T-helper 2 cell treated with Interferon-gamma antibody and Interleukin-4, amounts not matched to agents 5 μg/mL and 100 μg/mL, for 36 hours (primary cell): ENCODE data around the gene MAN2B1.
"Not testable (repeated sequence)": the region's sequence is repeated elsewhere in the genome, so short reads cannot be mapped to it uniquely, and the experiment has no call there.

ENCODE experiments used
- DNase-seq: peaks from one replicate; pipeline ENCODE4 v3.0.0; 2021; ENCODE audit warnings: low spot score
- H3K27ac Mint-ChIP-seq: one replicate; pipeline ENCODE4 v1.8.0; 2021; ENCODE audit warnings: mild to moderate bottlenecking, mixed read lengths
- H3K27me3 Mint-ChIP-seq: one replicate; pipeline ENCODE4 v1.8.0; 2021; ENCODE audit warnings: low read depth, mixed read lengths
- H3K36me3 Mint-ChIP-seq: one replicate; pipeline ENCODE4 v1.8.0; 2021; ENCODE audit warnings: low read depth, mixed read lengths
- H3K4me1 Mint-ChIP-seq: one replicate; pipeline ENCODE4 v1.8.0; 2021; ENCODE audit warnings: low read depth, mixed read lengths
- H3K4me3 Mint-ChIP-seq: one replicate; pipeline ENCODE4 v1.8.0; 2022; ENCODE audit warnings: mild to moderate bottlenecking, moderate library complexity, mixed read lengths
- H3K9me3 Mint-ChIP-seq: one replicate; pipeline ENCODE4 v1.8.0; 2021; ENCODE audit warnings: mixed read lengths

The MAN2B1 gene

DNA sequence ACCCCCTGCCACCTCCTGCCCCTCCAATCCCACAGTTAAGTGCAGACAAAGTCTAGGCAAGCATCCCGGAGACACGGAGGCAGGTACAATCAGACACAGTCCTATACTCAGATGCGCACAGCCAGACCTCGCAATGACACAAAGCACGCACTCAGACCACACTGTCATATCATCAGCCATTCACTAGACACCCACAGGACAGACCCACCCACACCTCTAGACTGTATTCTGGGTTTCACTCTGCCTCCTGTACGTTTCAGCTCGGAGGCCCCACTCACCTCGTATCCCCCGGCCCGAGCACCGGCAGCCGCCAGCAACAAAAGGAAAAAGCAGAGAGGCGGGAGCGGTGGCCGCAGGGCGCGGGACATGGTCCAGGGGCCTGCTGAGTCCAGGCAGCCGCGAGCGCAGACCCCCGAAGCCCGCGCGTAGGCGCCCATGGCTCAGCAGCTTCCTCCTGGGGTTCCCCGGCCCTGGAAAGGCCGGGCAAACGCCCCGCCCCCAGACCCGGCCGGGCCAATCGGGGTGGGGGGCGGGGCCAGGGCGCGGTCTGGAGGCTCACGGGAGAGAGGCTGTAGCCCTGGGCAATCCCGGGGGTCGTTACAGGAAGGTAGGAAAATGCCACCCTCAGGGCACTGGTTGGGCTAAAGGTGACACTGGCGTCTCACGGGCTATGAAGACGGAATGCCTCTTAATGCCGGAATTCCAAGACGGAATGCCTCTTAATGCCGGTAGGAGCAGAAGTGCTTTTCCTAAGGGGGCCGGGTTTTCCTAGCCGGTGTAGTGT lies at the start of gene MAN2B1, which contains the start of gene WDR83:
TSS of gene MAN2B1 (minus strand) at position 478 of the 784 bp plus-strand sequence. CDS start at position 437, 41 bp downstream.
TSS of gene WDR83 (plus strand) at position 543 of the 784 bp plus-strand sequence. CDS start 2,984 bp downstream, outside the sequence.
- Mint-ChIP-seq H3K36me3 (peaks cover 28% of the 10 kb centered on the region), H3K27ac (peak within 1 kb of the TSS; percentile 83), H3K9me3 (no peaks in the 10 kb centered on the region), H3K4me1 (peaks cover 46% of the 10 kb centered on the region), H3K4me3 (peak within 1 kb of the TSS; percentile 99), H3K27me3 (no peaks in the 10 kb centered on the region)
- peak; percentile 84 for DNase-seq

DNA sequence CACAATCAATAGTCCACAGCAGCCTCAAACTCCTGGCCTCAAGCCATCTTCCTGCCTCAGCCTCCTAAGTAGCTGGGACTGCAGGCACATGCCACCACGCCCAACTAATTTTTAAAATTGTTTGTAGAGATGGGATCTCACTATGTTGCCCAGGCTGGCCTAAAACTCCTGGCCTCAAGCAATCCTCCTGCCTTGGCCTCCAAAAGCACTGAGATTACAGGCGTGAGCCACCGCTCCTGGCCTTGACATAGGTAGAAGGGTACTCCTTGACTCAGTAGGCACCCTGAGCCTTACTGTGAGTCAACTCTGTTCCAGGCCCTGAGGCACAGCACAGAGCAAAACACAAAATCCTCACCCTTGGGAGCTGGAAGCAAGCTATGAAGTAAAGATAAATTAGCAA lies 49.4 kb upstream of the MAN2B1 start:
- no peak for DNase-seq
- H3K27ac Mint-ChIP-seq, result no peak overlapping the region
- no peaks in the 10 kb centered on the region for H3K27me3 Mint-ChIP-seq
- no peaks in the 10 kb centered on the region for H3K9me3 Mint-ChIP-seq
- H3K4me1 Mint-ChIP-seq, result peaks cover 3% of the 10 kb centered on the region
- peaks cover 35% of the 10 kb centered on the region for H3K36me3 Mint-ChIP-seq
- H3K4me3 Mint-ChIP-seq, result no peak overlapping the region

DNA sequence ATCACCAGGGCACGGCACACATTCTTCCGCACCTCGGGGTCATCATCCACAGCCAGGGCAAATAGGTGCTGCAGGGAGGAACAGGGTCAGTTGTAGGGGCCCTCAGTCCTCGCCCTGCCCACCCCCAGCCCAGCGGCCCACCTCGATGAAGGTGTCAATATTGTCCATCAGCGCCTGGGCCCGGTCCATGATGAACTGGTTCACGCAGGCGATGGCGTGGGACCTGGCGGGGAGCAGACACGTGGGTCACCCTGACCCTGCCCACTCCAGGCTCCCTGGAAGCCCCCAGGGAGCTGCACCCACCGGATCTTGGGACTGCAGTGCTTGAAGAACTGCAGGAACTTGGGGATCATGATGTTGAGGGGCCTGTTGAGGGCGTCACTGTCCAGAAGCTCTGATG lies 48.6 kb upstream of the MAN2B1 start:
- DNase-seq, result no peak
- no peaks in the 10 kb centered on the region for H3K27me3 Mint-ChIP-seq
- no peak overlapping the region for H3K4me3 Mint-ChIP-seq
- H3K36me3 Mint-ChIP-seq, result peaks cover 35% of the 10 kb centered on the region
- no peaks in the 10 kb centered on the region for H3K9me3 Mint-ChIP-seq
- H3K4me1 Mint-ChIP-seq, result no peaks in the 10 kb centered on the region
- H3K27ac Mint-ChIP-seq, result no peak overlapping the region

DNA sequence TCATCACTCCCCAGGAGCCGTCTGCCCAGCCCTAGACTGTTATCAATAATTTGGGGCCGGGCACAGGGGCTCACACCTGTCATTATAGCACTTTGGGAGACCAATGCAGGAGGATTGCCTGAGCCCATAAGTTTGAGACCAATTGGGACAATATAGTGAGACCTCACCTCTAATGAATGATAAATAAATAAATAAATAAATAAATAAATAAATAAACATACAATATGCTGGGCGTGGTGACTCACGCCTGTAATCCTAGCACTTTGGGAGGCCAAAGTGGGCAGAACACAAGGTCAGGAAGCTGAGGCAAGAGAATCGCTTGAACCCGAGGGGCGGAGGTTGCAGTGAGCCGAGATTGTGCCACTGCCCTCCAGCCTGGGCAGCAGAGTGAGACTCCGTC lies 46.8 kb upstream of the MAN2B1 start:
- not testable (repeated sequence) for H3K9me3 Mint-ChIP-seq, H3K27ac Mint-ChIP-seq, H3K27me3 Mint-ChIP-seq, H3K4me3 Mint-ChIP-seq, DNase-seq, H3K4me1 Mint-ChIP-seq
- peaks cover 32% of the 10 kb centered on the region for H3K36me3 Mint-ChIP-seq

DNA sequence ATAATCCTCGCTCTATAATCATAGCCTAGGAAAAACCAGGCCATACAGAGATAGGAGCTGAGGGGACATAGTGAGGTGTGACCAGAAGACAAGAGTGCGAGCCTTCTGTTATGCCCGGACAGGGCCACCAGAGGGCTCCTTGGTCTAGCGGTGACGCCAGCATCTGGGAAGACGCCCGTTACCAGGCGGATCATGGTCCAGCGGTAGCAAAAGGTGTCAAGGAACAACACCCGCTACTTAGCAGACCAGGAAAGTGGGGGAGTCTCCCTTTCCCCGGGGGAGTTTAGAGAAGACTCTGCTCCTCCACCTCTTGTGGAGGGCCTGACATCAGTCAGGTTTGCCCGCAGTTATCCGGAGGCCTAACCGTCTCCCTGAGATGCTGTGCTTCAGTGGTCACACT lies 45.5 kb upstream of the MAN2B1 start:
- H3K9me3 Mint-ChIP-seq, result not testable (repeated sequence)

DNA sequence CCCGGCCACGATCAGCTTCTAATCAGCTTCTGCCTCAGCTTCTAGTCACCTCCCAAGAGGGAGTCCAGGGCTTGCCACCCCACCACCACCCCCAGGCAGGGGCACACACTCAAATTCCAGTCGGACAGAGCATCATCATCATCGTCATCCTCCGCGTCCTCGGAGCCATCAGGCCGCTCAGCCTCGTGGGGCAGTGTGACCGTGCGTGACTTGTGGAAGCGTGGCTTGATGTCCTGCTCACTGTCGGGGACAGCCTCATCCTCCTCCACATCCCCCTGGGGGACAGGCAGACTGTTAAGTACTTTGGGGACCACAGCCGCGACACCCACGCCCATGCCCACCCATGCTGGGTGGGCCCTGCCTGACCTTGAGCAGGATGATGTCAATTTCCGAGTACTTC lies 44.6 kb upstream of the MAN2B1 start:
- H3K27ac Mint-ChIP-seq, result no peak overlapping the region
- no peaks in the 10 kb centered on the region for H3K4me1 Mint-ChIP-seq
- no peaks in the 10 kb centered on the region for H3K9me3 Mint-ChIP-seq
- H3K36me3 Mint-ChIP-seq, result peaks cover 37% of the 10 kb centered on the region
- H3K4me3 Mint-ChIP-seq, result no peak overlapping the region
- no peaks in the 10 kb centered on the region for H3K27me3 Mint-ChIP-seq
- DNase-seq, result no peak

More for the DNA sequence above, 45.5 kb upstream of the MAN2B1 start:
- H3K27me3 Mint-ChIP-seq, H3K27ac Mint-ChIP-seq, H3K4me1 Mint-ChIP-seq, H3K4me3 Mint-ChIP-seq, DNase-seq: not testable (repeated sequence)
- peaks cover 34% of the 10 kb centered on the region for H3K36me3 Mint-ChIP-seq

DNA sequence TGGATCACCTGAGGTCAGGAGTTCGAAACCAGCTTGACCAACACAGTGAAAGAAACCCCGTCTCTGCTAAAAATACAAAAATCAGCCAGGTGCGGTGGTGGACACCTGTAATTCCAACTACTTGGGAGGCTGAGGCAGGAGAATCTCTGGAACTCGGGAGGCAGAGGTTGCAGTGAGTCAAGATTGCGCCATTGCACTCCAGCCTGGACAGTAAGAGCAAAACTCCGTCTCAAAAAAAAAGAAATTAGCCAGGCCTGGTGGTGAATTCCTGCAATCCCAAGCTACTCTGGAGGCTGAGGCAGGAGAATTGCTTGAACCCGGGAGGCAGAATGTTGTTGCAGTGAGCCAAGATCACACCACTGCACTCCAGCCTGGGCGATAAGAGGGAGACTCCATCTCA lies 42.1 kb upstream of the MAN2B1 start:
- no peaks in the 10 kb centered on the region for H3K27me3 Mint-ChIP-seq
- H3K36me3 Mint-ChIP-seq, result peaks cover 43% of the 10 kb centered on the region
- no peaks in the 10 kb centered on the region for H3K4me1 Mint-ChIP-seq
- no peaks in the 10 kb centered on the region for H3K9me3 Mint-ChIP-seq
- DNase-seq, result no peak
- H3K27ac Mint-ChIP-seq, result no peak overlapping the region
- H3K4me3 Mint-ChIP-seq, result no peak overlapping the region

DNA sequence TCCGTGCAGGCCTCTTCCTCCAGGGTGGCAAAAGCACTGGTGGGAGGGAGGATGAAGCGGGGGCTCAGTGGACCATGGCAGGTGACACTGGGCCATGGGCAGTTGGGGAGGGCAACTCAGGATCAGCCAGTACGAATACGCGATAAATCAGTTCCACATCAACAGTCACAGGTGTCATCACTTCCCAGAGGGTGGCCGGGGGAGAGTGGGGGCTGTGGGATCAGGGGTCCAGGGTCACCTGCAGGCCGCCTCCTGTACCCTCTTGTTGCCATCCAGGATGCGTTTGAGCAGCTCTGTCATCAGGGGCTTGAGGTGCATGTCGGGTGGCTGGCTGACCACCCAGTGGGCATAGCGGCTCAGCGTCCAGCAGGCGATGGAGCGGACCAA lies 39.8 kb upstream of the MAN2B1 start:
- H3K36me3 Mint-ChIP-seq, result peaks cover 46% of the 10 kb centered on the region
- no peak for DNase-seq
- no peaks in the 10 kb centered on the region for H3K27me3 Mint-ChIP-seq
- H3K4me3 Mint-ChIP-seq, result no peak overlapping the region
- H3K9me3 Mint-ChIP-seq, result no peaks in the 10 kb centered on the region
- no peak overlapping the region for H3K27ac Mint-ChIP-seq
- no peaks in the 10 kb centered on the region for H3K4me1 Mint-ChIP-seq

DNA sequence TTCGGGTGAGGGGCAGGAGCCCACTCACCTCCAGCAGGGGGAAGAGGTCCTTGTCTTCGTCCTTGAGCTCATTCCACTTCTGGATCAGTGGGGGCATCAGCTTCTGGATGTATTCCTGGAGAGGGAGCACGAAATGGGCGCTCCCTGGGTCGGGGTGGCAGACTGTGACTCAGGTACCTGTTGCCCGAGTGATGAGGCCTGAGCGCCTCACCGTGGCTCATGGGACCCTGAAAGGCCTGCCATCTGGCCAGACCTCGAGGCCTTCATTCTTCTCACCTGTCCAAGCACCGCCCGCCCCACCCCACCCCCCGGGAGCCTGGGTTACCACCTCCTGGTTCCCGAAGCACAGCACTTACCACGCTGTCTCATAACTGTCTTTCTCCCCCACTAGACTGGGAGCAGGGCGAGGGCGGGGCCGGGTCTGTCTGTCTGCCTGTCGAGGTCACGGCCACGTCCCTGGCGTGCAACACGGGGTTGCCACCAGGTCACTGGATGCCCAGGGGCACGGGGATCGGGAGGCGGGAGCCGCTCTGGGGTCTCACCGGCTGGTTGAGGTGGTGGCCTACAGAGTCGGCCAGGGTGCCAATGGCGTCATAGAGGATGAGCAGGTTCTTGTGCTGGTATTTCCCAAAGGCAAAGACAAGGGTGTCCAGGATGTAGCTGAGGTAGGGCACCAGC lies 39.3 kb upstream of the MAN2B1 start:
- no peak overlapping the region for H3K4me3 Mint-ChIP-seq
- H3K36me3 Mint-ChIP-seq, result peaks cover 47% of the 10 kb centered on the region
- H3K27me3 Mint-ChIP-seq, result no peaks in the 10 kb centered on the region
- H3K9me3 Mint-ChIP-seq, result no peaks in the 10 kb centered on the region
- no peaks in the 10 kb centered on the region for H3K4me1 Mint-ChIP-seq
- no peak for DNase-seq
- no peak overlapping the region for H3K27ac Mint-ChIP-seq

DNA sequence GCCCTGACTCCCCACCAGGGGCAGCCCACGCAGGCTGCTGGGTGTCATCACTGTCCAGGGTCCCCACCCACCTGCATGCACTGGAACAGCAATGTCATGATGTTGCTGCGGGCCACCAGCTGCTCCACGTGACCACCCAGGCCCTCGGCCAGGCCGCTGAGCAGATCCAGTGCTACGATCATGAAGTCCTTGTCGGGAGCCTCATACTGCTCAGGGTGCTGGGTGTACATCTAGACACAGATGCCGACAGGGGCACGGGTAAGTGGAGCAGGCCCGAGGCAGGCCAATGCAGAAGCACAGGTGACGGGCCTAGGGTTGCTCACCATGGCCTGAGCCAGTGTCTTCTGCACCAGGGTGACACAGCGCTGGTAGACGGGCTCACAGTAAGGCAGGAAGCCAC lies 38.6 kb upstream of the MAN2B1 start:
- Mint-ChIP-seq H3K27me3 (no peaks in the 10 kb centered on the region), H3K9me3 (no peaks in the 10 kb centered on the region), H3K36me3 (peaks cover 48% of the 10 kb centered on the region), H3K4me3 (no peak overlapping the region), H3K27ac (no peak overlapping the region), H3K4me1 (no peaks in the 10 kb centered on the region)
- DNase-seq, result no peak

DNA sequence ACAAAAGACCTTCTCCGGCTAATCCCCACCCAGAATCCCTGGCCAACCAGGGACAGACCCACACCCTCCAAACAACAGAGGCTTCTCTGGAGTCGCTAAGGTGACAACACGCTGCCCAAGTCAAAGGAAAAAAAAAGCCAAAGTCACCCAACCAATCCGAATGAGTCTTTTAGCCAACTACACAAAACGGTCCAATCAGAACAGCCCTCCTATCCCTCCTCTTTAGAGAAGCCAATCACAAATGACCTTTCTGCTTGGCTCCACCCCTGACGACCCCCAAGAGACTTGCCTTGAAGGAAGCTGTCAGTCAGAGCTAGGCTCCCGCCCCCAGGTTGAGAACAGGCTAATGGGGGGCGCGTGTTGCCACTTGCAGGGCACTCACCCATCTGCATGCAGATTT lies 36.5 kb upstream of the MAN2B1 start:
- DNase-seq, result no peak
- no peaks in the 10 kb centered on the region for H3K9me3 Mint-ChIP-seq
- H3K4me3 Mint-ChIP-seq, result no peak overlapping the region
- H3K36me3 Mint-ChIP-seq, result peaks cover 52% of the 10 kb centered on the region
- no peaks in the 10 kb centered on the region for H3K4me1 Mint-ChIP-seq
- H3K27me3 Mint-ChIP-seq, result no peaks in the 10 kb centered on the region
- H3K27ac Mint-ChIP-seq, result no peak overlapping the region

DNA sequence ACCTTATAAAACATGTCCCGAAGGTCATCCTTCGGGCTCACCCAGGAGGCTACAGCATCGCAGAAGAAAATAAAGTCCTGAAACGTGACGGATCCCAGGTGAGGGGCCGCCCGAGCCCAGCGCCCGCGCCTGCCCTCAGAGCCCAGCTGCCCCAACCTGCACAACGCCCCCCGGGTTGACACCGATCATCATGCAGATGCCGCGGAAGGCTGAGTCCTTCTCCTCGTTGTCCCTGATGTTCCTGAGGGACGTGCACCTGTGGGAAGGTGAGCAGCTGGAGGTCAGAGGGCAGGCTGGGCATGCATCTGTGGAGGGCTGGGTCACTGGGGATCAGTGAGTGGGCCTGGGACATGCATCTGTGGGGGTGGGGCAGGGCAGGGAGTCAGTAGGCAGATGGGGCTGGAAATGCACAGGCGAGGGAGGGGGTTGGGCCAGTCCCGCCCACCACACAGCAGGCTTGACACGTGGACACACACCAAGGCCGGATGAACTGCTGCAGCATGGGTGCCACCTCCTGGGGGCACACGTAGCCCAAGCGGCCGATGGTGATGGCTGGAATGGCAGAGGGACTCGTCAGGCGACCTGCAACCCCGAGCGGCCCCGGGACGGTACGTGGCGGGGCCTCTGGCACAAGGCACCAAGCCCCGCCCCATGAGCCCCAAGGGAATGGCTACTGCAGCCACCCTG lies 35.2 kb upstream of the MAN2B1 start:
- Mint-ChIP-seq H3K4me3 (no peak overlapping the region), H3K27ac (no peak overlapping the region), H3K36me3 (peaks cover 49% of the 10 kb centered on the region), H3K9me3 (no peaks in the 10 kb centered on the region), H3K27me3 (no peaks in the 10 kb centered on the region), H3K4me1 (peaks cover 2% of the 10 kb centered on the region)
- DNase-seq, result no peak

DNA sequence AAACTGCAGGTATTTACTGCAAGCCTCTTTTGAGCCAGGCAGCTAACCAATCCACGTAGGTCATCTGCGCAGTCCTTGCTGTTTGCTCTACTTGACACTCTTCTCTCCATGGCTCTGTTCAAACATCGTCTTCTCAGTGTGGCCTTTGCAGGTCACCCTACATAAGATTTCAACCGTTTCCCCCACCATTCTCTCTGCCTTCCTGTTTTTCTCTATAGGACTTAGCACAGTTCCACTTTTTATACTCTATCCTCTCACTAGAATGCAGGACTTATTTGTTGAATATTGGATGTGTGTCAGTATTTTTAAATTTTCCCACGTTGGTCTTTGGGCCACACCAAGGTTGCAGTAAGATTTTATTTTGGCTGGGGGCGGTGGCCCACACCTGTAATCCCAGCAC lies 31.6 kb upstream of the MAN2B1 start:
- Mint-ChIP-seq H3K4me1 (peaks cover 4% of the 10 kb centered on the region), H3K27me3 (no peaks in the 10 kb centered on the region), H3K9me3 (no peaks in the 10 kb centered on the region), H3K36me3 (peaks cover 25% of the 10 kb centered on the region), H3K4me3 (peak overlapping the region; percentile 62), H3K27ac (peak overlapping the region; percentile 82)
- DNase-seq, result no peak

DNA sequence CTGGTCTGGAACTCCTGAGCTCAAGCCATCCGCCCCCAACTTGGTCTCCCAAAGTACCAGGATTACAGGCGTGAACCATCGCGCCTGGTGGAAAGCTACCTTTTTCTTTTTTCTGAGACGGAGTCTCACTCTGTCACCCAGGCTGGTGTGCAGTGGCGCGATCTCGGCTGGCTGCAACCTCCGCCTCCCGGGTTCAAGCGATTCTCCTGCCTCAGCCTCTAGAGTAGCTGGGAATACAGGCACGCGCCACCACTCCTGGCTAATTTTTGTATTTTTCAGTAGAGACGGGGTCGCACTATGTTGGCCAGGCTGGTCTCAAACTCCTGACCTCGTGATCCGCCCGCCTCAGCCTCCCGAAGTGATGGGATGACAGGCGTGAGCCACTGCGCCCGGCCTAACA lies 30.9 kb upstream of the MAN2B1 start:
- H3K36me3 Mint-ChIP-seq, result peaks cover 20% of the 10 kb centered on the region
- not testable (repeated sequence) for H3K9me3 Mint-ChIP-seq

More for the DNA sequence above, 30.9 kb upstream of the MAN2B1 start:
- H3K4me1 Mint-ChIP-seq, DNase-seq, H3K27me3 Mint-ChIP-seq: not testable (repeated sequence)
- Mint-ChIP-seq H3K4me3 (peak overlapping the region; percentile 49), H3K27ac (peak overlapping the region; percentile 20)
